ENCODE data around the gene RXFP4.

RXFP4 gene

GRCh38 chr1:155960081-155960745 lies 18.8 kb downstream of the RXFP4 start:
- no peak for DNase-seq (ENCODE audit: low read depth in 2 of 2)

- peak in 1 of 2 experiments; percentile 57 for DNase-seq (ENCODE audit: low read depth in 2 of 2)
Measured at GRCh38 chr1:155961937-155962336, 20.5 kb downstream of the RXFP4 start.

- no peak for DNase-seq (ENCODE audit: low read depth in 2 of 2)
Measured at GRCh38 chr1:155962599-155963211, 21.3 kb downstream of the RXFP4 start.

GRCh38 chr1:155964193-155964592 lies 22.8 kb downstream of the RXFP4 start:
- DNase-seq (ENCODE audit: low read depth in 2 of 2), result no peak

- DNase-seq (ENCODE audit: low read depth in 2 of 2), result no peak
Measured at GRCh38 chr1:155966135-155966534, 24.7 kb downstream of the RXFP4 start.

GRCh38 chr1:155966750-155967149 lies 25.3 kb downstream of the RXFP4 start:
- DNase-seq (ENCODE audit: low read depth in 2 of 2), result no peak

- no peak for DNase-seq (ENCODE audit: low read depth in 2 of 2)
Measured at GRCh38 chr1:155967341-155968050, 26.1 kb downstream of the RXFP4 start.

GRCh38 chr1:155968051-155968400 lies 26.6 kb downstream of the RXFP4 start:
- DNase-seq (ENCODE audit: low read depth in 2 of 2), result no peak

GRCh38 chr1:155968670-155969069 lies 27.2 kb downstream of the RXFP4 start:
- DNase-seq (ENCODE audit: low read depth in 2 of 2), result no peak

- DNase-seq (ENCODE audit: low read depth in 2 of 2), result no peak
Measured at GRCh38 chr1:155969377-155969791, 27.9 kb downstream of the RXFP4 start.

GRCh38 chr1:155970531-155971167 lies 29.2 kb downstream of the RXFP4 start:
- DNase-seq (ENCODE audit: low read depth in 2 of 2), result no peak

GRCh38 chr1:155971910-155972809 lies 30.7 kb downstream of the RXFP4 start:
- DNase-seq (ENCODE audit: low read depth in 2 of 2), result no peak

- DNase-seq (ENCODE audit: low read depth in 2 of 2), result no peak
Measured at GRCh38 chr1:155973723-155974122, 32.3 kb downstream of the RXFP4 start.

GRCh38 chr1:155974208-155975115 lies 33.0 kb downstream of the RXFP4 start:
- no peak for DNase-seq (ENCODE audit: low read depth in 2 of 2)

- no peak for DNase-seq (ENCODE audit: low read depth in 2 of 2)
Measured at GRCh38 chr1:155975375-155976061, 34.1 kb downstream of the RXFP4 start.

GRCh38 chr1:155976062-155976912 lies 34.8 kb downstream of the RXFP4 start:
- peak; percentile 66 to 70 for DNase-seq (ENCODE audit: low read depth in 2 of 2)

GRCh38 chr1:155976913-155977689 lies 35.7 kb downstream of the RXFP4 start:
- no peak for DNase-seq (ENCODE audit: low read depth in 2 of 2)

GRCh38 chr1:155977690-155978324 lies 36.4 kb downstream of the RXFP4 start:
- DNase-seq (ENCODE audit: low read depth in 2 of 2), result no peak
